ENCODE results near the gene RREB1. TPM values are rescaled to one million over a fixed set of nuclear protein-coding genes. Genes with fewer than 3 reads are reported as not detected.

RREB1 gene
- total and polyA plus RNA-seq, 2 of the 4 experiments (the other 2 are of a cell fraction) = 8.4 to 14.5 TPM

DNA sequence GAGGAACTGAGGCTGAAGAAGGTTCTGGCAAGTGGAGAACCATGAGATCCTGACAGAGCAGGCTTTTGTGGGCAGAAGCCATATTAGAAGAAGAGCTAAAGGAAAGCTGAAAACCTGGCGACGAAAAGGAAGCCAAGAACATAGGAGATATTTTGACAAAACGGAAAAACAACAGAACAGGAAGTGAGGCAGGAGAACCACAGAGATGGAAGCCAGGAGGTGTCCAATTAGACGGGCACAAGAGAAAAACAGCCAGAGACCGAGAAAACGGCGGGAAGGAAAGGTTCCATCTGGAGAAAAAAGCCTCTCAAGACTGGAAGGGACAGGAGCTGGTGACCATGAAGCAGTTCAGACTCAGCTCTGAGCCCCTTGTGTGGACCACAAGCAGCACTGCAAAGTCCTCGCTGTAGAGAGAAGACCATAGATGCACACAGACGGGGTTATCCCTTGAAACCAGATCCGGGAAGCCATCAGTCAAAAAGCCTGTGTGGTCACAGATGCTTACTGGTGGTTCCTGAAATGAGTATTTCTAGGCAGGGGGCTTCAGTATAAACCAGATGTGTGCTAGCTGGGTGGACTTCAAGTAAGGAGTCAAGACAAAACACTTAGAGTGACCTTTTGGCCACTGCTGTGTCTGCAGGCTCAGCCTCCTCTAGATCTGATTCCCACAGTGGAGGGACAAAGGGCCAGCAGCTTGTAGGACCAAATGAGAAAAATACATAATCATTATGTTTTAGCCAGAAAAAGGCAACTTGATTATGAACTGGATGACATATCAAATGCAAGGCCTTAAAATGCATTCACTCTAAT lies 174.5 kb downstream of the RREB1 start:
- no TSS peak for BruUV-seq (replicated peaks)
- dilution Hi-C loops (cut with HindIII; ENCODE audit: low sequenced_read_pairs, unreplicated experiment) (no loop called here), intact Hi-C loops (cut with micrococcal nuclease) (no loop called here), in situ Hi-C loops (cut with MboI; ENCODE audit: low sequenced_read_pairs) (loop anchor here (5.0 to 25.0 kb wide), 3 partner anchors 122 to 780 kb away; partner anchors contain the start of gene BLOC1S5)
- Histone ChIP-seq H3K27me3 (ENCODE audit: control insufficient read depth, insufficient read depth, low read length) (no peaks in the 10 kb centered on the region), H3K9ac (ENCODE audit: low read depth, low read length) (no peak overlapping the region), H4K20me1 (ENCODE audit: insufficient read depth, low read length) (no peaks in the 10 kb centered on the region), H2BK120ac (ENCODE audit: low read depth, low read length) (no peak overlapping the region), H2BK20ac (ENCODE audit: low read depth, low read length) (no peak overlapping the region), H3K9me3 (ENCODE audit: control insufficient read depth, insufficient read depth, low read length) (no peaks in the 10 kb centered on the region), H2AK5ac (ENCODE audit: low read depth, low read length) (no peak overlapping the region), H3K23ac (ENCODE audit: low read depth, low read length) (no peak overlapping the region), H2BK15ac (ENCODE audit: low read depth, low read length) (no peak overlapping the region), H2BK5ac (ENCODE audit: low read depth, low read length, poor library complexity, severe bottlenecking) (no peak overlapping the region), H4K5ac (ENCODE audit: low read depth, low read length) (no peak overlapping the region), H4K91ac (ENCODE audit: insufficient read depth, low read depth, low read length) (no peak overlapping the region), H2AFZ (replicated peaks; ENCODE audit: low read length, poor library complexity) (no peak overlapping the region), H4K8ac (ENCODE audit: low read depth in 2 of 2, low read length in 2 of 2) (no peak overlapping the region), H2AK9ac (replicated peaks; ENCODE audit: low read depth, low read length, poor library complexity) (no peak overlapping the region), H3K9me1 (ENCODE audit: insufficient read depth, low read length) (no peaks in the 10 kb centered on the region), H3K4me1 (ENCODE audit: control insufficient read depth, insufficient read depth, low read length) (no peaks in the 10 kb centered on the region), H3K14ac (replicated peaks; ENCODE audit: low read depth, low read length) (no peak overlapping the region), H3K4me3 (ENCODE audit: insufficient read depth, low read depth, low read length) (no peak overlapping the region), H3K79me1 (ENCODE audit: low read depth in 1 of 2, low read length in 2 of 2) (no peaks in the 10 kb centered on the region; a peak in 1 of 4 replicates), H3K4me2 (ENCODE audit: low read depth, low read length) (no peak overlapping the region), H3K18ac (ENCODE audit: low read depth, low read length) (no peak overlapping the region), H3K27ac (ENCODE audit: insufficient read depth, low read length) (no peak overlapping the region), H3K36me3 (ENCODE audit: control insufficient read depth, insufficient read depth, low read length) (peaks cover 9% of the 10 kb centered on the region), H3K56ac (ENCODE audit: extremely low read depth, insufficient read depth, low read length) (no peak overlapping the region), H3K4ac (ENCODE audit: low read depth, low read length) (no peak overlapping the region)
- DNase-seq (no peak), ATAC-seq (ENCODE audit: low read depth) (no peak)
- ChIA-PET CTCF (interaction anchor here (0.6 kb wide), 1 partner anchor 216 kb away, joined by 4 read pairs; no protein-coding TSS in a partner anchor), POLR2A (ENCODE audit: unreplicated experiment) (no interaction called here)
- 89% methylated on average over 8 of the region's 10 CpGs; no CpG with 5 or more reads in 1 of the 2 experiments for WGBS, 2 experiments (ENCODE audit: extremely low coverage in 2 of 2, insufficient read length in 1 of 2)
- no peak for TF ChIP-seq MAFK (IDR thresholded peaks at IDR 0.05; ENCODE audit: low read depth, low read length)
- TF ChIP-seq, protein P1, sequence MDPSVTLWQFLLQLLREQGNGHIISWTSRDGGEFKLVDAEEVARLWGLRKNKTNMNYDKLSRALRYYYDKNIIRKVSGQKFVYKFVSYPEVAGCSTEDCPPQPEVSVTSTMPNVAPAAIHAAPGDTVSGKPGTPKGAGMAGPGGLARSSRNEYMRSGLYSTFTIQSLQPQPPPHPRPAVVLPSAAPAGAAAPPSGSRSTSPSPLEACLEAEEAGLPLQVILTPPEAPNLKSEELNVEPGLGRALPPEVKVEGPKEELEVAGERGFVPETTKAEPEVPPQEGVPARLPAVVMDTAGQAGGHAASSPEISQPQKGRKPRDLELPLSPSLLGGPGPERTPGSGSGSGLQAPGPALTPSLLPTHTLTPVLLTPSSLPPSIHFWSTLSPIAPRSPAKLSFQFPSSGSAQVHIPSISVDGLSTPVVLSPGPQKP (IDR thresholded peaks at IDR 0.05; ENCODE audit: borderline replicate concordance, low read depth, low read length) = no peak
- TF ChIP-seq, protein P2, sequence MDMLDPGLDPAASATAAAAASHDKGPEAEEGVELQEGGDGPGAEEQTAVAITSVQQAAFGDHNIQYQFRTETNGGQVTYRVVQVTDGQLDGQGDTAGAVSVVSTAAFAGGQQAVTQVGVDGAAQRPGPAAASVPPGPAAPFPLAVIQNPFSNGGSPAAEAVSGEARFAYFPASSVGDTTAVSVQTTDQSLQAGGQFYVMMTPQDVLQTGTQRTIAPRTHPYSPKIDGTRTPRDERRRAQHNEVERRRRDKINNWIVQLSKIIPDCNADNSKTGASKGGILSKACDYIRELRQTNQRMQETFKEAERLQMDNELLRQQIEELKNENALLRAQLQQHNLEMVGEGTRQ (IDR thresholded peaks at IDR 0.05; ENCODE audit: low read depth, low read length) = no peak
- TF ChIP-seq NFE2L2 (IDR thresholded peaks at IDR 0.05; ENCODE audit: low read depth, low read length) = no peak
- TF ChIP-seq BHLHE40 (IDR thresholded peaks at IDR 0.05; ENCODE audit: low read depth, low read length) = no peak
- no peak for TF ChIP-seq MXI1 (IDR thresholded peaks at IDR 0.05; ENCODE audit: borderline replicate concordance, low read depth, low read length)
- no peak for TF ChIP-seq CEBPB (IDR thresholded peaks at IDR 0.05; ENCODE audit: low read depth, low read length)
- TF ChIP-seq RCOR1 (IDR thresholded peaks at IDR 0.05; ENCODE audit: insufficient replicate concordance, low read length) = no peak
- TF ChIP-seq MAZ (IDR thresholded peaks at IDR 0.05; ENCODE audit: borderline replicate concordance, low read depth, low read length) = no peak
- TF ChIP-seq, protein P3, sequence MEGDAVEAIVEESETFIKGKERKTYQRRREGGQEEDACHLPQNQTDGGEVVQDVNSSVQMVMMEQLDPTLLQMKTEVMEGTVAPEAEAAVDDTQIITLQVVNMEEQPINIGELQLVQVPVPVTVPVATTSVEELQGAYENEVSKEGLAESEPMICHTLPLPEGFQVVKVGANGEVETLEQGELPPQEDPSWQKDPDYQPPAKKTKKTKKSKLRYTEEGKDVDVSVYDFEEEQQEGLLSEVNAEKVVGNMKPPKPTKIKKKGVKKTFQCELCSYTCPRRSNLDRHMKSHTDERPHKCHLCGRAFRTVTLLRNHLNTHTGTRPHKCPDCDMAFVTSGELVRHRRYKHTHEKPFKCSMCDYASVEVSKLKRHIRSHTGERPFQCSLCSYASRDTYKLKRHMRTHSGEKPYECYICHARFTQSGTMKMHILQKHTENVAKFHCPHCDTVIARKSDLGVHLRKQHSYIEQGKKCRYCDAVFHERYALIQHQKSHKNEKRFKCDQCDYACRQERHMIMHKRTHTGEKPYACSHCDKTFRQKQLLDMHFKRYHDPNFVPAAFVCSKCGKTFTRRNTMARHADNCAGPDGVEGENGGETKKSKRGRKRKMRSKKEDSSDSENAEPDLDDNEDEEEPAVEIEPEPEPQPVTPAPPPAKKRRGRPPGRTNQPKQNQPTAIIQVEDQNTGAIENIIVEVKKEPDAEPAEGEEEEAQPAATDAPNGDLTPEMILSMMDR (conservative IDR thresholded peaks at IDR 0.05; ENCODE audit: low read depth, low read length) = no peak
- TF ChIP-seq CHD1 (IDR thresholded peaks at IDR 0.05; ENCODE audit: low read depth, low read length) = no peak
- no peak for TF ChIP-seq POLR2A (IDR thresholded peaks at IDR 0.05; ENCODE audit: low read depth, low read length)
- TF ChIP-seq FOS (IDR thresholded peaks at IDR 0.05; ENCODE audit: low read depth, low read length) = no peak
- TF ChIP-seq RAD21 (IDR thresholded peaks at IDR 0.05; ENCODE audit: low read length) = no peak
- TF ChIP-seq RFX5 (IDR thresholded peaks at IDR 0.05; ENCODE audit: low read depth, low read length) = no peak
